ENCODE measurements around the gene SMURF1. TPM values are rescaled to one million over a fixed set of nuclear protein-coding genes. Genes with fewer than 3 reads are reported as not detected.

SMURF1 gene
- total RNA-seq, 2 experiments from 2014 or later: 12.4 to 13.4 TPM

DNA sequence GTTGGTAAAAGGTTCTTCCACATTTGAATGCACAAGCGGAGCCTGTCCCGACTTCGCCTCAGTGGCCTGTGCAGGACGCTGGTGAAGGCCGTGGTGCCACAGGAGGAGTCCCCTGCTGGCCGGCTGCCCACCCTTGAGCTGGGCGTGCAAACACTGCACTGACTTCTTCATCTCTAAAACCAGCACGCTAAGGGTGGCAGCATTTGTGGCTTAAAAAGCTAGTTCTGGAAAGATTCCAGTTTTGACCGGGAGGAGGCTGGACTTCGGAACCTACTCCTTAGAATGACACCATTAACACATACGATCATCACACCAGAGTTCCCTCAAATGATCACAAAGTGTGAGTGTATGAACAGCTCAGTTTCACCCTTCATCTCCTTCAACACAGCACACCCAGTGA lies 102.4 kb downstream of the SMURF1 start:
- peak overlapping the region; percentile 4 for H3K27ac Mint-ChIP-seq
- H3K4me1 Mint-ChIP-seq: no peaks in the 10 kb centered on the region
- CTCF ChIA-PET: interaction anchor here (0.8 to 6.7 kb wide), 3 partner anchors 14 to 374 kb away, joined by 3 to 46 read pairs (median 4); no protein-coding TSS in a partner anchor
- no peaks in the 10 kb centered on the region for H3K27me3 Mint-ChIP-seq
- H3K9me3 Mint-ChIP-seq (ENCODE audit: low read depth): no peaks in the 10 kb centered on the region
- no peak overlapping the region for H3K4me3 Mint-ChIP-seq
- peaks cover 53% of the 10 kb centered on the region for H3K36me3 Mint-ChIP-seq (ENCODE audit: low read depth)
- no peak for ATAC-seq
- intact Hi-C loops (cut with DNase I, micrococcal nuclease): no loop called here
- POLR2A ChIA-PET: no interaction called here
- DNase-seq: no peak

DNA sequence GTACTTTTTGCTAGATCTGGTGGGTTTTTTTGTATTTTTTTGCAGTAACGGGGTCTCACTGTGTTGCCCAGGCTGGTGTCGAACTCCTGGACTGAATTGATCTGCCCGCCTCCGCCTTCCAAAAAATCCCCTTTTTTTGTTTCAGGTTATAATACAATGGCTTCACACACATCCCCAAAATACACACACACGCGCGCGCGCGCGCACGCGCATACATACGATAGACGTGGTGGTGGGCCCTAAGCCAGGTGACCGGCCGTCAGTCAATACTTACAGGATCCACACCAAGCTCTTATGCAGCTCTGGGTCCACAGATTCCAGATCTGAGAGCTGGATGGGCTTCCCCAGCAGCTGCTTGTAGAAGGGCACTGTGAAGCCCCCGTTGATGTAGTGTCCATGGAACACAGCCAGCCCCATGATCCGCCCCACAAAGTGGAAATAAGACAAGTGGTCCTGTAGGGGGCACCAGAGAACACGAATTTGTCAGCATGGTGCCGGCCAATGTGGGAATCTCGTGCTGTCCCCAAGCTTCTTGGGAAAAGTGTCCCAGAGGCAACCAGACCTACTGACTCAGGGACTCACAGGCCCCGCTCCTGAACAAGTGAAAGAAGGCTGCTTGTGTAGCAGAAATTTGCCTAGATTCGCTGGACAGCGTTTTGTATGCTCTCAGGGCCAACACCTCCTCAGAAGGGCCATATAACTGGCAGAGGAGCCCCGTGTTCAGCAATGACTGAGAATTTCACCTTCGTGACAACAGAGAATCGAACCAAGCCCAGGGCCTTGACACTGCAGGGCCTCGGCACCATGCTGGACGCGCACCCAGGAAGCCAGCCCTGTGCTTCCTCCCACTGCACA lies 103.6 kb downstream of the SMURF1 start:
- DNase-seq (peak; percentile 75), ATAC-seq (peak; percentile 79)
- no peak overlapping the region for H3K27ac Mint-ChIP-seq

DNA sequence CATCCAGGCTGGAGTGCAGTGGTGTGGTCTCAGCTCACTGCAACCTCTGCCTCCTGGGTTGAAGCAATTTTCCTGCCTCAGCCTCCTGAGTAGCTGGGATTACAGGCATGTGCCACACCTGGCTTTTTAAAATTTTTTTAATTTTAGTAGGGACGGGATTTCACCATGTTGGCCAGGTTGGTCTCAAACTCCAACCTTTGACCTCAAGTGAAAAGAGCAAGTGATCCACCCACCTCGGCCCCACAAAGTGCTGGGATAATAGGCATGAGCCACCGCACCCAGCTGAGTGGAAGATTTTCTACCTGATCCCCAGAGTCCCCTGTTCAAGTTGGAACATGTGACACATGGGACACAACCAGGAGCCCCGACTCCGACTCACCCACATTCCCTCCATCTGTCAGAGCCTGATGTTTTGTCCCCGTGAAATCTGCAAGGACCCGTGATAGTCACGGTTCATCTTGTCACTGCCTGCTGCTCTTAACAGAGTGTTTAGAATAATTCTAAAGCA lies 104.5 kb downstream of the SMURF1 start:
- Mint-ChIP-seq H3K9me3 (ENCODE audit: low read depth) (no peaks in the 10 kb centered on the region), H3K27me3 (no peaks in the 10 kb centered on the region), H3K4me1 (no peaks in the 10 kb centered on the region), H3K36me3 (ENCODE audit: low read depth) (peaks cover 55% of the 10 kb centered on the region), H3K4me3 (no peak overlapping the region), H3K27ac (no peak overlapping the region)
- ChIA-PET POLR2A (no interaction called here), CTCF (interaction anchor here (0.8 to 6.7 kb wide), 4 partner anchors 9 to 273 kb away, joined by 3 to 46 read pairs (median 6); no protein-coding TSS in a partner anchor)
- intact Hi-C loops (cut with DNase I, micrococcal nuclease): loop anchor here in 1 of 2 experiments (10.0 kb wide), 1 partner anchor 195 kb away; no protein-coding TSS in a partner anchor
- DNase-seq (no peak), ATAC-seq (no peak)

More for the DNA sequence above, 103.6 kb downstream of the SMURF1 start:
- Mint-ChIP-seq H3K4me1 (no peaks in the 10 kb centered on the region), H3K9me3 (ENCODE audit: low read depth) (no peaks in the 10 kb centered on the region), H3K27me3 (no peaks in the 10 kb centered on the region), H3K4me3 (no peak overlapping the region), H3K36me3 (ENCODE audit: low read depth) (peaks cover 58% of the 10 kb centered on the region)
- ChIA-PET POLR2A (no interaction called here), CTCF (interaction anchor here (0.8 to 6.7 kb wide), 5 partner anchors 10 to 272 kb away, joined by 3 to 46 read pairs (median 4); no protein-coding TSS in a partner anchor)
- intact Hi-C loops (cut with DNase I, micrococcal nuclease): loop anchor here (1.0 kb wide), 2 partner anchors 273 to 375 kb away; no protein-coding TSS in a partner anchor

DNA sequence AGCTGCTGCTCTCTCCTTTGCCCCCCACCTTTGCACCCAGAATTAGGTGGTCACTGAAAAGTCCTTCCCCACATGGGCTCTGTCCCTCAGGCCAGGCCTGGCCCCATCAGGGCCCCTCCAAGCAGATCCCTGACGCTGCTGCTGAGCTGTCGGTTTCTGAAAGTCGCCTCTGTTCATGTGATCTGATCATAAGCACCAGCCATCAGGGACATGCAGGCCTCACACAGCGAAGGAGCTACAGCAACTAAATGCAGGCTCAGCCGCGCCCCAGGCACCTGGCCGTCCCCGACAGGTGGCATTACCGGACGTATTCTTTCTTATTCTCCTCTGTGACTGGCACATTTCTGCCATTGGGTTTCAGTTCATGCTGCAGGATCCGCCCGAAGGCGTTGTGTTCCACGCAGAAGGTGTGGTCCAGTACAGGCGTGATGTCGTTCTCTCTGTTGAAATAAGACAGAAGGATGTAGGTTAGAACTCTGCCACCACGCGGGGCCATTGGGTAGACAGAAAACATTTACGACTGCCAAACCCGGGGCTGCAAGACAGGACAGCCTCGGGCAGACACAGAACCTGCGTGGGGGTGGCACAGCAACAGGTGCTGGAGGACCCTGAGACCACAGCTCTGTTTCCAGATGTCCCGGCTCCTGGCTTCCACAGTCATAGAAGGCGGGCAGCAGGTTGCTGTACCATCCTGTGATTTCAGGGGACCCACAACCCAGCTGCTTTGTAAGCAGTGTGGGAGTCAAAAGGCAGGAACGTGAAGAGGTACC lies 105.6 kb downstream of the SMURF1 start:
- H3K27ac Mint-ChIP-seq: no peak overlapping the region
- no peak for ATAC-seq
- H3K4me3 Mint-ChIP-seq: no peak overlapping the region
- H3K27me3 Mint-ChIP-seq: no peaks in the 10 kb centered on the region
- peaks cover 49% of the 10 kb centered on the region for H3K36me3 Mint-ChIP-seq (ENCODE audit: low read depth)
- H3K9me3 Mint-ChIP-seq (ENCODE audit: low read depth): no peaks in the 10 kb centered on the region
- intact Hi-C loops (cut with DNase I, micrococcal nuclease): loop anchor here in 1 of 2 experiments (10.0 kb wide), 1 partner anchor 197 kb away; no protein-coding TSS in a partner anchor
- ChIA-PET CTCF (interaction anchor here (1.1 to 6.7 kb wide), 3 partner anchors 8 to 274 kb away, joined by 3 to 46 read pairs (median 9); no protein-coding TSS in a partner anchor), POLR2A (interaction anchor here (0.6 kb wide), 1 partner anchor 42 kb away, joined by 4 read pairs; no protein-coding TSS in a partner anchor)
- no peak for DNase-seq
- no peaks in the 10 kb centered on the region for H3K4me1 Mint-ChIP-seq

DNA sequence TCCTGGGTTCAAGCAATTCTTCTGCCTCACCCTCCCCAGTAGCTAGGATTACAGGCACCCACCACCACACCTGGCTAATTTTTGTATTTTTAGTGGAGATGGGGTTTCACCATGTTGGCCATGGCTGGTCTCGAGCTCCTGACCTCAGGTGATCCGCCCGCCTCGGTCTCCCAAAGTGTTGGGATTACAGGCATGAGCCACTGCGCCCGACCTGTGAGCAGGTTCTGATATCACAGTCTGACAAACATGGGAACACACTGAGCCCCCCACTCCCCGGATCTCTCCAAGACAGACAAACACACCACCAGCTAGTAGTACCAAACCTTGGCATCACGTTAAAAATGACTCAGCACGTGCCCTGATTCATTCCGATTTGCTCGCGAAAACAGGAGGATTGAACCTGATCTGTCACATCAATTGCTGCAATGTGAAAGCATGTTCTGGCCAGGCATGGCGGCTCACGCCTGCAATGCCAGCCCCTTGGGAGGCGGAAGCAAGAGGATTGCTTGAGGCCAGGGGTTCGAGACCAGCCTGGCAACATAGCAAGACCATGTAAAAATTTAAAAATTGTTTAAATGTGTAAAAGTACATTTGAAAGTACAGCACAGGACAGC lies 106.5 kb downstream of the SMURF1 start:
- Mint-ChIP-seq H3K36me3 (ENCODE audit: low read depth) (peaks cover 47% of the 10 kb centered on the region), H3K9me3 (ENCODE audit: low read depth) (no peaks in the 10 kb centered on the region), H3K4me3 (no peak overlapping the region), H3K4me1 (no peaks in the 10 kb centered on the region), H3K27me3 (no peaks in the 10 kb centered on the region), H3K27ac (no peak overlapping the region)
- intact Hi-C loops (cut with DNase I, micrococcal nuclease): loop anchor here in 1 of 2 experiments (10.0 kb wide), 1 partner anchor 197 kb away; no protein-coding TSS in a partner anchor
- ChIA-PET CTCF (interaction anchor here (0.6 to 1.9 kb wide), 5 partner anchors 10 to 1016 kb away, joined by 3 to 7 read pairs (median 5); no protein-coding TSS in a partner anchor), POLR2A (no interaction called here)
- no peak for ATAC-seq
- no peak for DNase-seq

DNA sequence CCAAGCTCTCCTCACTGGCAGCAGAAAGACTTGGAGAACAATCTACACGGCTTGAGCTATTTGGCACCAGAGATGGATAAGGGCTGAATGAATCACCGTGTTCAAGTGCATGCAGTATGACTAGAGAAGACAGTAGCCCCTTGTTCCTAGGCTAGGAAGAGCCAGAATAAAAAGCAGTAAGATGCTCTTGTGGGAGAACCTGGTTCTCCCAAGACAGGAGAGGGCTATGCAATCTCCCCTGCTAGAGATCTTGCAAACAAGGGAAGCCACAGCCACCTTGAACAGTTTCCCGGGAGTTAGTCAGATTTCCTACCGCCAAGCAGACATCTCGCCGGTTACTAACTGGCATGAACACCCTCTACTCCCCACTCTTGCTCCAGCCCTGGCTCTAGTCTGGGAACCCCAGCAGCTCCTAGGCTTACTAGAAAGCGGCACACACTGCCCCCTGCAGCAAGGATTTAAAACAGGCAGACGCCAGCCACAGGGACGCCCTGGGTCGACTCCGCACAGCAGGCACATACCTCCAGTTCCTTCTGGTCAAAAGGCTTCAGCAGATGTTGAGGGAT lies 107.3 kb downstream of the SMURF1 start:
- intact Hi-C loops (cut with DNase I, micrococcal nuclease): loop anchor here in 1 of 2 experiments (10.0 kb wide), 1 partner anchor 198 kb away; no protein-coding TSS in a partner anchor
- ATAC-seq: no peak
- H3K36me3 Mint-ChIP-seq (ENCODE audit: low read depth): peaks cover 47% of the 10 kb centered on the region
- no peaks in the 10 kb centered on the region for H3K27me3 Mint-ChIP-seq
- no peaks in the 10 kb centered on the region for H3K4me1 Mint-ChIP-seq
- no peak overlapping the region for H3K4me3 Mint-ChIP-seq
- DNase-seq: peak; percentile 23
- no peaks in the 10 kb centered on the region for H3K9me3 Mint-ChIP-seq (ENCODE audit: low read depth)
- CTCF ChIA-PET: interaction anchor here (0.6 to 1.9 kb wide), 4 partner anchors 10 to 53 kb away, joined by 4 to 7 read pairs (median 6); no protein-coding TSS in a partner anchor
- POLR2A ChIA-PET: no interaction called here
- H3K27ac Mint-ChIP-seq: no peak overlapping the region

DNA sequence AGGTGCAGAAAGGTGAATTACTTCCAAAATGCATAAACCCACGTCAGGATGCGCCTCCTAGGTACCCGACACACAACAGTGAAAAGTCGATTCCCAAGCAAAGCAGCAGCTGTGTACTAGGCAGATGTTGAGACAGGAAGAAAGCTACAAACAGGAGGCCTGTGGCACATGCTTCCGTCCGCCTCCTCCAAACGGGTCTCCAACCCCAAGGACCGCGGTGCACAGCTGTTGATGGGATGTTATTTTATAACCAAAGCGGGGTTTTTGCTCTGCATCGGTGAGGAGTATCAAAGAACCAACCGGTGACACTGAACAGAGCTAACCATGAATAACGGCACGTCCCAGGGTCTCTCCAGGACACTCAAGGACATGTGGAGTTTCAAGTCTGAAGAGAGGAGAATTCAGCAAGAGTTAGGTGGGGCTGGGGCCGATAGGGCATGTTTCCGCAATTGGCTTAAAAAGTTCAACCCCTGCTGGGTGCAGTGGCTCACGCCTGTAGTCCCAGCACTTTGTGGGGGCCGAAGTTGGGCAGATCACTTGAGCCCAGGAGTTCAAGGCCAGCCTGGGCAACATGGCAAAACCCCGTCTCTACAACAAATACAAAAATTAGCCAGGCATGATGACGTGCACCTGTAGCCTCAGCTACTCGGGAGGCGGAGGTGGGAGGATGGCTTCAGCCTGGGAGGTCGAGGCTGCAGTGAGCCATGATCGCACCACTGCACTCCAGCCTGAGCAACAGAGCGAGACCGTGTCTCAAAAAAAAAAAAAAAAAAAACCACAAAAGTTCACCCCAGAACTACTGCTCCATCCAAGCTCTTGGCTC lies 108.0 kb downstream of the SMURF1 start:
- ATAC-seq: no peak
- POLR2A ChIA-PET: no interaction called here
- Mint-ChIP-seq H3K27ac (no peak overlapping the region), H3K4me3 (no peak overlapping the region), H3K9me3 (ENCODE audit: low read depth) (no peaks in the 10 kb centered on the region), H3K4me1 (no peaks in the 10 kb centered on the region), H3K36me3 (ENCODE audit: low read depth) (peaks cover 54% of the 10 kb centered on the region), H3K27me3 (no peaks in the 10 kb centered on the region)
- DNase-seq: no peak
- intact Hi-C loops (cut with DNase I, micrococcal nuclease): loop anchor here in 1 of 2 experiments (10.0 kb wide), 1 partner anchor 199 kb away; no protein-coding TSS in a partner anchor
- CTCF ChIA-PET: interaction anchor here (1.6 to 1.9 kb wide), 3 partner anchors 9 to 277 kb away, joined by 5 to 7 read pairs (median 5); no protein-coding TSS in a partner anchor

DNA sequence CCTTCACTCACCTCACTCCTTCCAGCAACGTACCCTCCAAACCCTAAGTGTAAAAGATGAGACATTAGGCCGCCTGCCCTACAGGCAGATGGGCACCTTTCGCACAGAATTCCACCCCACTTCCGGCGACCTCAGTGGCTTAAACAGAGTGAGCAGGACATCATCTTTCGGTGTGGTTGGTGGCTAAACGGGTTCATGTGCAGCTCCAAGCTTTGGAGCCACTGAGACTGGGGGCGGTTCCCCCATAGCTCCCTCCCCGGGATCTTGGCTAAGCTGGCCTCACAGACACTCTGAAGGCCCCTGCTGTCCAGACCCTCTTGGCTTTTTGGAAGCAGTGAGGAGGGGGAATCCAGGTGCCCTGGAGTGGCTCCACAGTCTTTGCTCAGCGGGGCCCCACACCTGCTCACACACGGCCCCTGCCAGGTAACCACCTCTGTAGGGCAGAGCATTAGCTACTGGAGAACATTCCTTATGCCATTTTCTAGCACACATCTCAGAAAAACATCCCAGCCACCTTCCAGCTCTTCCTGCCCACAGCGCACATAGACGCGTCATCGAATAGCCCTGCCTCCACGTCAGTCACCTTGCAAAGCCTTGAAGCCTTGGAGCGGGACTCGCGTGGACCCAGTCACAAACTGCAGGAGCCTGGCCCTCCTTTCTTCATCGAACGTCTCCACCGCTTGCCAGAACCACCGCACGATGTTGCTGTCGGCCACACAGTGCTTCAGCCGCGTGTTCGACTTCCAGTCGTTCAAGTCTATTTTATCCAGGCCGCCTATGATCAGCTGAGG lies 108.8 kb downstream of the SMURF1 start:
- no peaks in the 10 kb centered on the region for H3K27me3 Mint-ChIP-seq
- H3K4me3 Mint-ChIP-seq: no peak overlapping the region
- ChIA-PET POLR2A (no interaction called here), CTCF (interaction anchor here (1.6 kb wide), 1 partner anchor 278 kb away, joined by 5 read pairs; no protein-coding TSS in a partner anchor)
- ATAC-seq: no peak
- H3K9me3 Mint-ChIP-seq (ENCODE audit: low read depth): no peaks in the 10 kb centered on the region
- no peak overlapping the region for H3K27ac Mint-ChIP-seq
- no peaks in the 10 kb centered on the region for H3K4me1 Mint-ChIP-seq
- H3K36me3 Mint-ChIP-seq (ENCODE audit: low read depth): peaks cover 50% of the 10 kb centered on the region
- intact Hi-C loops (cut with DNase I, micrococcal nuclease): loop anchor here in 1 of 2 experiments (10.0 kb wide), 1 partner anchor 200 kb away; no protein-coding TSS in a partner anchor
- DNase-seq: no peak

DNA sequence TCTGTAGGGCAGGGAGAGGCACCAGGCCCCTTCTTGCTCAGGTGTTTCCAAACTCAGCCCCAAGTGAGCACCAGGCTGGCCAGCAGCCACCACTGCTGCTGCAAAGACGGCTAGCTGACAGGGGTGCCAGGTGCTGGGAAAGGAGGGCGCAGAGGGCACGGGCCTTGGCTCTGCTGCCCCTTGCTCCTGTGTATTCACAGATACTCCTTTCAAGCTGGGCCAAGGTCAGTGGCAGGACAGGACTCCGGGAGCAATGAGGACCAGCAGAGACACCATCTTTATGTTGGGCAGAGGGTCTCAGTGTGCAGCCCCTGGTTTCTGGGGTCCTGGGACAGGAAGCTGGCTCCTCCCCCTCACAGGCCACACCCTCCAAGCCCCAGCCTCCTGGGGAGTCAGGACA lies 110.1 kb downstream of the SMURF1 start:
- intact Hi-C loops (cut with DNase I, micrococcal nuclease): loop anchor here in 1 of 2 experiments (10.0 kb wide), 1 partner anchor 201 kb away; no protein-coding TSS in a partner anchor
- CTCF ChIA-PET: interaction anchor here (0.5 kb wide), 1 partner anchor 154 kb away, joined by 3 read pairs; no protein-coding TSS in a partner anchor

More for the DNA sequence above, 110.1 kb downstream of the SMURF1 start:
- Mint-ChIP-seq H3K4me1 (no peaks in the 10 kb centered on the region), H3K36me3 (ENCODE audit: low read depth) (peaks cover 48% of the 10 kb centered on the region), H3K27me3 (no peaks in the 10 kb centered on the region), H3K9me3 (ENCODE audit: low read depth) (no peaks in the 10 kb centered on the region), H3K4me3 (no peak overlapping the region), H3K27ac (no peak overlapping the region)
- no peak for DNase-seq
- POLR2A ChIA-PET: no interaction called here
- ATAC-seq: no peak
